Uterus (tissue), 4 donors: ENCODE results near the gene AVL9. TPM values are rescaled to one million over a fixed set of nuclear protein-coding genes. Genes with fewer than 3 reads are reported as not detected.

Source experiments
- DNase-seq, 2 donors: peaks; one replicate each; pipeline ENCODE4 v3.0.0-alpha.2; 2019 to 2020
- H3K27ac ChIP-seq, 2 donors: fragments of 200-600 bp; sonication (generic); 1 replicate in 1 of 2; 2 replicates in 1 of 2; pipeline ENCODE4 v1.5.1; 2016 to 2018
- H3K27me3 ChIP-seq, 2 donors: fragments of 200-600 bp; sonication (generic); one replicate each; pipeline ENCODE4 v1.5.1; 2018 to 2019; ENCODE audit warnings: control low read depth in 1 of 2
- H3K36me3 ChIP-seq, 2 donors: fragments of 200-600 bp; sonication (generic); one replicate each; pipeline ENCODE4 v1.5.1; 2019; ENCODE audit warnings: control low read depth in 1 of 2
- H3K4me1 ChIP-seq, 2 donors: fragments of 200-600 bp; sonication (generic); one replicate each; pipeline ENCODE4 v1.5.1; 2018 to 2019; ENCODE audit warnings: control low read depth in 1 of 2
- H3K4me3 ChIP-seq, 2 donors: fragments of 200-600 bp; sonication (generic); 1 replicate in 1 of 2; 2 replicates in 1 of 2; pipeline ENCODE4 v1.5.1; 2018 to 2019; ENCODE audit warnings: mild to moderate bottlenecking in 1 of 2
- H3K9me3 ChIP-seq, 2 donors: fragments of 200-600 bp; sonication (generic); one replicate each; pipeline ENCODE4 v1.5.1; 2019; ENCODE audit warnings: control low read depth in 1 of 2
- CTCF ChIP-seq, 4 experiments: fragments of 200-600 bp in 2 of 4; fragments of 450-650 bp in 2 of 4; sonication (generic) in 2 of 4; IDR thresholded peaks; one replicate each; pipeline ENCODE4 v1.5.1; 2016 to 2019; ENCODE audit warnings: antibody characterized with exemption in 4 of 4, mild to moderate bottlenecking in 2 of 4, moderate library complexity in 1 of 4
- POLR2A ChIP-seq, 2 donors: fragments of 450-650 bp; IDR thresholded peaks; one replicate each; pipeline ENCODE4 v1.6.1; 2016; ENCODE audit warnings: antibody characterized with exemption in 2 of 2, mild to moderate bottlenecking in 1 of 2, moderate library complexity in 1 of 2
- intact Hi-C: fragments of 100-400 bp; cut with DNase I; formaldehyde crosslinking; loops from one replicate; pipeline ENCODE4 v1.15.1; 2023; ENCODE audit warnings: low total_unique reads
- total RNA-seq, 4 donors: library from RNA; depleted of rRNA in 3 of 4; stranded (reverse); fragments of >200 nt in 3 of 4; gene quantifications; one replicate each; pipeline versions ENCODE4 v1.1.0 to v1.2.4, GENCODE V29; 2014 to 2023
- donor health status: DM: yes; HTN: yes; CAD: no.

AVL9 gene
- total RNA-seq, 4 donors from 2014 or later, result 34.7 to 50.0 (median 38.5) TPM

- intact Hi-C loops, result no loop called here
- H3K27ac ChIP-seq, result no peak overlapping the region
- H3K4me1 ChIP-seq, result no peaks in the 10 kb centered on the region
- H3K36me3 ChIP-seq, result no peaks in the 10 kb centered on the region
- TF ChIP-seq CTCF (IDR thresholded peaks at IDR 0.05), result no peak
- no peak for TF ChIP-seq POLR2A (IDR thresholded peaks at IDR 0.05)
- no peak overlapping the region for H3K4me3 ChIP-seq
- no peaks in the 10 kb centered on the region for H3K9me3 ChIP-seq
- H3K27me3 ChIP-seq, result no peaks in the 10 kb centered on the region
- DNase-seq, result no peak
These were observed 21.3 kb downstream of the AVL9 start for GRCh38 chr7:32516551-32517100.

GRCh38 chr7:32518534-32519140 lies 23.3 kb downstream of the AVL9 start:
- H3K4me3 ChIP-seq, result no peak overlapping the region
- no peak overlapping the region for H3K27ac ChIP-seq
- H3K4me1 ChIP-seq, result no peaks in the 10 kb centered on the region
- H3K27me3 ChIP-seq, result no peaks in the 10 kb centered on the region
- TF ChIP-seq POLR2A (IDR thresholded peaks at IDR 0.05) (no peak), CTCF (IDR thresholded peaks at IDR 0.05) (no peak)
- H3K9me3 ChIP-seq, result no peaks in the 10 kb centered on the region
- H3K36me3 ChIP-seq, result no peaks in the 10 kb centered on the region
- DNase-seq, result no peak
- intact Hi-C loops, result no loop called here

- Histone ChIP-seq H3K36me3 (no peaks in the 10 kb centered on the region), H3K4me1 (no peaks in the 10 kb centered on the region), H3K27me3 (no peaks in the 10 kb centered on the region), H3K9me3 (no peaks in the 10 kb centered on the region), H3K4me3 (no peak overlapping the region), H3K27ac (no peak overlapping the region)
- TF ChIP-seq CTCF (IDR thresholded peaks at IDR 0.05) (no peak), POLR2A (IDR thresholded peaks at IDR 0.05) (no peak)
- DNase-seq, result no peak
- intact Hi-C loops, result no loop called here
These were observed 24.5 kb downstream of the AVL9 start for GRCh38 chr7:32519763-32520162.

- intact Hi-C loops, result no loop called here
- Histone ChIP-seq H3K27me3 (no peaks in the 10 kb centered on the region), H3K36me3 (no peaks in the 10 kb centered on the region), H3K4me3 (no peak overlapping the region), H3K27ac (no peak overlapping the region), H3K9me3 (no peaks in the 10 kb centered on the region), H3K4me1 (no peaks in the 10 kb centered on the region)
- TF ChIP-seq POLR2A (IDR thresholded peaks at IDR 0.05) (no peak), CTCF (IDR thresholded peaks at IDR 0.05) (no peak)
- no peak for DNase-seq
These were observed 27.6 kb downstream of the AVL9 start for GRCh38 chr7:32522746-32523530.

GRCh38 chr7:32524631-32525030 lies 29.3 kb downstream of the AVL9 start:
- H3K9me3 ChIP-seq, result no peaks in the 10 kb centered on the region
- H3K27ac ChIP-seq, result no peak overlapping the region
- TF ChIP-seq POLR2A (IDR thresholded peaks at IDR 0.05) (no peak), CTCF (IDR thresholded peaks at IDR 0.05) (no peak)
- no peak overlapping the region for H3K4me3 ChIP-seq
- no peaks in the 10 kb centered on the region for H3K4me1 ChIP-seq
- no peaks in the 10 kb centered on the region for H3K36me3 ChIP-seq
- no peaks in the 10 kb centered on the region for H3K27me3 ChIP-seq
- DNase-seq, result no peak
- intact Hi-C loops, result no loop called here
